ENCODE results near the gene CLSTN1. TPM values are rescaled to one million over a fixed set of nuclear protein-coding genes. Genes with fewer than 3 reads are reported as not detected.
"Not testable (repeated sequence)": the region's sequence is repeated elsewhere in the genome, so short reads cannot be mapped to it uniquely, and the experiment has no call there.

CLSTN1 gene
- total RNA-seq, 3 donors from 2014 or later (not counting 1 experiment from before 2014, with no cell fraction given) = 83.1 to 114 (median 94.5) TPM

- peak overlapping the region; percentile 3 to 56 for H3K27ac Mint-ChIP-seq
- peaks cover 29 to 30% of the 10 kb centered on the region in 2 donors for H3K4me1 Mint-ChIP-seq
- Histone ChIP-seq H3K4me1 (ENCODE audit: control insufficient read depth, insufficient read depth, low read length) (no peaks in the 10 kb centered on the region), H3K27me3 (ENCODE audit: control insufficient read depth, insufficient read depth, low read length) (no peaks in the 10 kb centered on the region), H3K27ac (ENCODE audit: low read length) (no peak overlapping the region), H3K9me3 (ENCODE audit: control insufficient read depth, insufficient read depth, low read length) (no peaks in the 10 kb centered on the region), H3K36me3 (ENCODE audit: control insufficient read depth, insufficient read depth, low read length) (no peaks in the 10 kb centered on the region), H3K4me3 (ENCODE audit: low read length) (no peak overlapping the region)
- no peak overlapping the region for H3K4me3 Mint-ChIP-seq
- DNase-seq (no peak), ATAC-seq (no peak)
- H3K9me3 Mint-ChIP-seq = no peaks in the 10 kb centered on the region
- TF ChIP-seq CTCF (IDR thresholded peaks at IDR 0.05) = no peak
- no peaks in the 10 kb centered on the region for H3K36me3 Mint-ChIP-seq
- intact Hi-C loops (cut with micrococcal nuclease) = no loop called here
- H3K27me3 Mint-ChIP-seq (ENCODE audit: low read depth in 2 of 2) = no peaks in the 10 kb centered on the region
- WGBS (ENCODE audit: insufficient coverage) = 96% methylated on average over 2 of the region's 2 CpGs
Measured at GRCh38 chr1:9763914-9764313, 59.9 kb downstream of the CLSTN1 start.

- intact Hi-C loops (cut with micrococcal nuclease); H3K27me3 Mint-ChIP-seq (ENCODE audit: low read depth in 2 of 2); H3K4me3 ChIP-seq (ENCODE audit: low read length); H3K27ac Mint-ChIP-seq; H3K36me3 ChIP-seq (ENCODE audit: control insufficient read depth, insufficient read depth, low read length); H3K4me1 ChIP-seq (ENCODE audit: control insufficient read depth, insufficient read depth, low read length); H3K27me3 ChIP-seq (ENCODE audit: control insufficient read depth, insufficient read depth, low read length); DNase-seq; H3K27ac ChIP-seq (ENCODE audit: low read length); H3K4me3 Mint-ChIP-seq; H3K9me3 ChIP-seq (ENCODE audit: control insufficient read depth, insufficient read depth, low read length); H3K9me3 Mint-ChIP-seq; H3K36me3 Mint-ChIP-seq; ATAC-seq: not testable (repeated sequence)
- peaks cover 24 to 29% of the 10 kb centered on the region in 2 donors for H3K4me1 Mint-ChIP-seq
- 98% methylated on average over 25 of the region's 25 CpGs for WGBS (ENCODE audit: insufficient coverage)
Measured at GRCh38 chr1:9762446-9762845, 61.3 kb downstream of the CLSTN1 start.

- intact Hi-C loops (cut with micrococcal nuclease) = no loop called here
- Mint-ChIP-seq H3K27ac (no peak overlapping the region), H3K4me3 (no peak overlapping the region), H3K9me3 (no peaks in the 10 kb centered on the region), H3K27me3 (ENCODE audit: low read depth in 2 of 2) (no peaks in the 10 kb centered on the region), H3K4me1 (peaks cover 24 to 27% of the 10 kb centered on the region in 2 donors), H3K36me3 (no peaks in the 10 kb centered on the region)
- H3K4me3 ChIP-seq (ENCODE audit: low read length) = no peak overlapping the region
- TF ChIP-seq CTCF (IDR thresholded peaks at IDR 0.05) = no peak
- H3K27me3 ChIP-seq (ENCODE audit: control insufficient read depth, insufficient read depth, low read length) = no peaks in the 10 kb centered on the region
- no peak for DNase-seq
- no peaks in the 10 kb centered on the region for H3K9me3 ChIP-seq (ENCODE audit: control insufficient read depth, insufficient read depth, low read length)
- 90% methylated on average over 9 of the region's 9 CpGs for WGBS (ENCODE audit: insufficient coverage)
- no peak overlapping the region for H3K27ac ChIP-seq (ENCODE audit: low read length)
- ATAC-seq = no peak
- no peaks in the 10 kb centered on the region for H3K36me3 ChIP-seq (ENCODE audit: control insufficient read depth, insufficient read depth, low read length)
- no peaks in the 10 kb centered on the region for H3K4me1 ChIP-seq (ENCODE audit: control insufficient read depth, insufficient read depth, low read length)
Measured at GRCh38 chr1:9761855-9762254, 61.9 kb downstream of the CLSTN1 start.

- Histone ChIP-seq H3K4me3 (ENCODE audit: low read length) (no peak overlapping the region), H3K36me3 (ENCODE audit: control insufficient read depth, insufficient read depth, low read length) (no peaks in the 10 kb centered on the region), H3K9me3 (ENCODE audit: control insufficient read depth, insufficient read depth, low read length) (no peaks in the 10 kb centered on the region), H3K27ac (ENCODE audit: low read length) (no peak overlapping the region), H3K4me1 (ENCODE audit: control insufficient read depth, insufficient read depth, low read length) (no peaks in the 10 kb centered on the region), H3K27me3 (ENCODE audit: control insufficient read depth, insufficient read depth, low read length) (no peaks in the 10 kb centered on the region)
- 98% methylated on average over 6 of the region's 6 CpGs for WGBS (ENCODE audit: insufficient coverage)
- ATAC-seq (no peak), DNase-seq (no peak)
- no peak for TF ChIP-seq CTCF (IDR thresholded peaks at IDR 0.05)
- Mint-ChIP-seq H3K4me1 (peaks cover 24 to 27% of the 10 kb centered on the region in 2 donors), H3K9me3 (no peaks in the 10 kb centered on the region), H3K27ac (no peak overlapping the region), H3K27me3 (ENCODE audit: low read depth in 2 of 2) (no peaks in the 10 kb centered on the region), H3K4me3 (no peak overlapping the region), H3K36me3 (no peaks in the 10 kb centered on the region)
- intact Hi-C loops (cut with micrococcal nuclease) = no loop called here
Measured at GRCh38 chr1:9760824-9761223, 62.9 kb downstream of the CLSTN1 start.

All from natural killer cell (primary cell).